A673 (cell line): Measurements from ENCODE around the gene TMCC1. TPM values are rescaled to one million over a fixed set of nuclear protein-coding genes. Genes with fewer than 3 reads are reported as not detected.

ENCODE experiments used
- BruUV-seq: library from RNA; stranded (reverse); fragments of 400-500 nt; replicated peaks from 2 replicates; lab custom pipeline; 2021; lab: Mats Ljungman, UMichigan
- CTCF ChIA-PET: fragments of 300-600 bp; sonication (Branson Sonifier 250); formaldehyde crosslinking; loops from one replicate; lab custom pipeline; 2022; ENCODE audit warnings: antibody characterized with exemption; lab: Charles Lee
- POLR2A ChIA-PET: fragments of 300-600 bp; sonication (Branson Sonifier 250); formaldehyde crosslinking; loops from one replicate; lab custom pipeline; 2022; ENCODE audit warnings: antibody characterized with exemption; ENCODE audit not compliant: low non-redundant PET; lab: Charles Lee
- DNase-seq: peaks from one replicate; pipeline ENCODE4 v3.0.0-alpha.2; 2015; ENCODE audit warnings: low spot score
- H3K27ac ChIP-seq: fragments of 200-600 bp; sonication (generic); 2 replicates; pipeline ENCODE4 v1.5.1; 2016; ENCODE audit warnings: mixed run types, low read depth, mild to moderate bottlenecking, mixed read lengths, antibody characterized with exemption, low read length; ENCODE audit not compliant: poor library complexity, severe bottlenecking
- H3K27me3 ChIP-seq: fragments of 200-600 bp; sonication (generic); replicated peaks from 2 replicates; pipeline ENCODE4 v1.6.1; 2017; ENCODE audit warnings: mixed run types, low read depth, mild to moderate bottlenecking, mixed read lengths, antibody characterized with exemption, low read length; ENCODE audit not compliant: insufficient read depth, poor library complexity
- H3K36me3 ChIP-seq: fragments of 200-600 bp; sonication (generic); 2 replicates; pipeline ENCODE4 v1.6.1; 2016; ENCODE audit warnings: mixed run types, mild to moderate bottlenecking, mixed read lengths, antibody characterized with exemption, low read length; ENCODE audit not compliant: insufficient read depth, poor library complexity, severe bottlenecking
- H3K4me1 ChIP-seq: fragments of 200-600 bp; sonication (generic); 2 replicates; pipeline ENCODE4 v1.6.1; 2017; ENCODE audit warnings: mixed run types, mild to moderate bottlenecking, mixed read lengths, antibody characterized with exemption, low read length; ENCODE audit not compliant: insufficient read depth, poor library complexity, severe bottlenecking
- H3K4me3 ChIP-seq: fragments of 200-600 bp; sonication (generic); 2 replicates; pipeline ENCODE4 v1.5.1; 2016; ENCODE audit warnings: low read depth, mixed run types, mild to moderate bottlenecking, mixed read lengths, low read length; ENCODE audit not compliant: poor library complexity, severe bottlenecking
- H3K9me3 ChIP-seq: fragments of 200-600 bp; sonication (generic); 2 replicates; pipeline ENCODE4 v1.6.1; 2016; ENCODE audit warnings: mixed run types, low read depth, mild to moderate bottlenecking, mixed read lengths, antibody characterized with exemption, low read length; ENCODE audit not compliant: poor library complexity, severe bottlenecking
- CTCF ChIP-seq: fragments of 300-800, 200-600 bp; sonication (generic); conservative IDR thresholded peaks from 2 replicates; pipeline ENCODE4 v1.5.1; 2017; ENCODE audit warnings: low read depth, mild to moderate bottlenecking, antibody characterized with exemption, low read length, moderate library complexity, mixed read lengths
- EZH2 ChIP-seq: fragments of 200-600 bp; sonication (generic); IDR thresholded peaks from 2 replicates; pipeline ENCODE4 v1.6.1; 2017; ENCODE audit warnings: borderline replicate concordance, low read depth, mild to moderate bottlenecking, mixed read lengths, antibody characterized with exemption, low read length; ENCODE audit not compliant: poor library complexity, severe bottlenecking
- intact Hi-C: fragments of 100-400 bp; cut with micrococcal nuclease; formaldehyde crosslinking; loops from one replicate; pipeline ENCODE4 v1.10.0; 2022; ENCODE audit not compliant: unreplicated experiment
- total RNA-seq: library from RNA; stranded (reverse); gene quantifications from 2 replicates; pipeline ENCODE4 v1.2.3, GENCODE V29; 2021

Gene TMCC1
- total RNA-seq, 1 experiment from 2014 or later = 29.4 TPM

- Histone ChIP-seq H3K9me3 (no peaks in the 10 kb centered on the region), H3K36me3 (no peaks in the 10 kb centered on the region), H3K27ac (no peak overlapping the region), H3K4me3 (no peak overlapping the region), H3K27me3 (no peaks in the 10 kb centered on the region), H3K4me1 (peaks cover 3% of the 10 kb centered on the region)
- intact Hi-C loops = no loop called here
- POLR2A ChIA-PET = no interaction called here
- TF ChIP-seq CTCF = no peak
- TF ChIP-seq EZH2 = no peak
- no peak for DNase-seq
- CTCF ChIA-PET = no interaction called here
- no TSS peak for BruUV-seq
Measured at GRCh38 chr3:129632977-129633376, 260.5 kb downstream of the TMCC1 start.

- intact Hi-C loops = no loop called here
- TF ChIP-seq EZH2 (no peak), CTCF (no peak)
- Histone ChIP-seq H3K27ac (no peak overlapping the region), H3K36me3 (no peaks in the 10 kb centered on the region), H3K9me3 (no peaks in the 10 kb centered on the region), H3K4me1 (peaks cover 3% of the 10 kb centered on the region), H3K4me3 (no peak overlapping the region), H3K27me3 (no peaks in the 10 kb centered on the region)
- no peak for DNase-seq
- BruUV-seq = no TSS peak
- ChIA-PET CTCF (no interaction called here), POLR2A (no interaction called here)
Measured at GRCh38 chr3:129632556-129632955, 261.0 kb downstream of the TMCC1 start.

- CTCF ChIA-PET = no interaction called here
- Histone ChIP-seq H3K4me1 (peaks cover 6% of the 10 kb centered on the region), H3K27ac (no peak overlapping the region), H3K36me3 (no peaks in the 10 kb centered on the region), H3K9me3 (no peaks in the 10 kb centered on the region), H3K4me3 (no peak overlapping the region), H3K27me3 (no peaks in the 10 kb centered on the region)
- DNase-seq = no peak
- BruUV-seq = no TSS peak
- intact Hi-C loops = no loop called here
- POLR2A ChIA-PET = no interaction called here
- TF ChIP-seq CTCF (no peak), EZH2 (no peak)
Measured at GRCh38 chr3:129632056-129632455, 261.5 kb downstream of the TMCC1 start.
